Ectodermal cell (in vitro differentiated cells): ENCODE data around the gene MARS2.
"Not testable (repeated sequence)": the region's sequence is repeated elsewhere in the genome, so short reads cannot be mapped to it uniquely, and the experiment has no call there.

ENCODE experiments used
- H3K27ac ChIP-seq: 2 replicates; pipeline ENCODE4 v1.7.0; 2013; ENCODE audit warnings: mild to moderate bottlenecking, low read depth, low read length; ENCODE audit not compliant: insufficient read depth, poor library complexity, severe bottlenecking
- H3K27me3 ChIP-seq: 2 replicates; pipeline ENCODE4 v1.7.0; 2013; ENCODE audit warnings: mild to moderate bottlenecking, low read length; ENCODE audit not compliant: insufficient read depth, control insufficient read depth, poor library complexity, severe bottlenecking
- H3K36me3 ChIP-seq: one replicate; pipeline ENCODE4 v1.7.0; 2013; ENCODE audit warnings: low read length; ENCODE audit not compliant: control insufficient read depth, insufficient read depth
- H3K4me1 ChIP-seq: one replicate; pipeline ENCODE4 v1.7.0; 2013; ENCODE audit warnings: low read length; ENCODE audit not compliant: control insufficient read depth, insufficient read depth
- H3K4me3 ChIP-seq: 2 replicates; pipeline ENCODE4 v1.7.0; 2013; ENCODE audit warnings: low read depth, low read length, control low read depth; ENCODE audit not compliant: insufficient read depth
- H3K9me3 ChIP-seq: 2 replicates; pipeline ENCODE4 v1.7.0; 2013; ENCODE audit warnings: mild to moderate bottlenecking, low read length, moderate library complexity; ENCODE audit not compliant: control insufficient read depth
- whole genome bisulfite sequencing, 2 experiments: methylation state at CpG; one replicate each; pipeline ENCODE4 v1.1.7; 2013; ENCODE audit warnings: missing lambda C conversion rate in 2 of 2; 5-methylcytosine and 5-hydroxymethylcytosine counted together

Gene MARS2

GRCh38 chr2:197728555-197729544, 23.7 kb downstream of the MARS2 start:
- H3K36me3 ChIP-seq, H3K4me3 ChIP-seq, H3K4me1 ChIP-seq, H3K27ac ChIP-seq, H3K27me3 ChIP-seq, H3K9me3 ChIP-seq: not testable (repeated sequence)
- WGBS, 2 experiments = 88 to 94% methylated on average over 29 to 32 of the region's 32 CpGs

GRCh38 chr2:197740200-197740599, 35.0 kb downstream of the MARS2 start:
- no peaks in the 10 kb centered on the region for H3K27me3 ChIP-seq
- H3K9me3 ChIP-seq = no peaks in the 10 kb centered on the region
- no peak overlapping the region for H3K4me3 ChIP-seq
- no peaks in the 10 kb centered on the region for H3K4me1 ChIP-seq
- H3K36me3 ChIP-seq = no peaks in the 10 kb centered on the region
- no peak overlapping the region for H3K27ac ChIP-seq
